ENCODE results near the gene ANAPC10.

Gene ANAPC10

DNA sequence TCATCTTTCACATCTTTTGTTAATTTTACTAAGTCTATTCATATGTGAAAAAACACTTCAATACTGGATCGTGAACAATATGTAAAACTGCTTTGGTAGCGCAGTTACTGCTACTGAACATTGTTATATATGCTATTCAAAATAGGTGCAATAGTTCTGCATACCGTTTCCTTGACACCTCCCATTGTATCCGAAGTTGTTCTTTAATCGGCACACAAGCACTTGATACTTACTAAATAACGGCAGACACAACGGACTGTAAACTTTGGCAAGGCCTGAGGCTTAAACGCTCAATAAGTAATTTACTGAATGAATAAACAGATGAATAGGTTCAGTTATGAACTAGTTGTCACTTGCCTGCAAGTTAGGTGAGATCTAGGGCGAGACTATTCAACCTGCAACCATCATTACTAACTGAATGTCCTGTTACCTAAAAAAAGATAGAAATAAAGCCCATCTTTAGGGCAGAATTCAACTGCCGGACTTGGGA lies 620 bp downstream of the ANAPC10 start:
- peak; percentile 35 for FAIRE-seq
- TF ChIP-seq, protein P1, sequence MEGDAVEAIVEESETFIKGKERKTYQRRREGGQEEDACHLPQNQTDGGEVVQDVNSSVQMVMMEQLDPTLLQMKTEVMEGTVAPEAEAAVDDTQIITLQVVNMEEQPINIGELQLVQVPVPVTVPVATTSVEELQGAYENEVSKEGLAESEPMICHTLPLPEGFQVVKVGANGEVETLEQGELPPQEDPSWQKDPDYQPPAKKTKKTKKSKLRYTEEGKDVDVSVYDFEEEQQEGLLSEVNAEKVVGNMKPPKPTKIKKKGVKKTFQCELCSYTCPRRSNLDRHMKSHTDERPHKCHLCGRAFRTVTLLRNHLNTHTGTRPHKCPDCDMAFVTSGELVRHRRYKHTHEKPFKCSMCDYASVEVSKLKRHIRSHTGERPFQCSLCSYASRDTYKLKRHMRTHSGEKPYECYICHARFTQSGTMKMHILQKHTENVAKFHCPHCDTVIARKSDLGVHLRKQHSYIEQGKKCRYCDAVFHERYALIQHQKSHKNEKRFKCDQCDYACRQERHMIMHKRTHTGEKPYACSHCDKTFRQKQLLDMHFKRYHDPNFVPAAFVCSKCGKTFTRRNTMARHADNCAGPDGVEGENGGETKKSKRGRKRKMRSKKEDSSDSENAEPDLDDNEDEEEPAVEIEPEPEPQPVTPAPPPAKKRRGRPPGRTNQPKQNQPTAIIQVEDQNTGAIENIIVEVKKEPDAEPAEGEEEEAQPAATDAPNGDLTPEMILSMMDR (IDR thresholded peaks at IDR 0.05; ENCODE audit: insufficient read depth, missing control alignments): no peak
- DNase-seq (ENCODE audit: insufficient read length, low spot score): no peak

DNA sequence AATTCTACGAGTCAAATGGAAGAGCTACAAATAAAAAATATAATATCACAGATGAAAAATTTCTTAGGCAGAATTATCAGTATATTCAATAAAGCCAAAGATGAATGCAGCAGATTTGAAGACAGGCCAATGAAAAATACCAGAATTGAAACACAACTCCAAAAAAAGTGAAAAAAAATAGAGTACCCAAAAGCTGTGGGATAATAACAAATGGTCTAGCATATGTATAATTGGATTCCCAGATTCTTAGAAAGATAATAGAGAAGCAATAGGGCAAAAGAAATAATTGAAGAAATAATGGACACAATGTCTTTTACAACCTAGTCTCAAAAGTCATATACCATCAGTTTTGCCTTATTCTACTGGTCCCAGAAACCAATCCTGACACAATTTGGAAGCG lies 4.4 kb downstream of the ANAPC10 start:
- FAIRE-seq (no peak), DNase-seq (ENCODE audit: insufficient read length, low spot score) (no peak)
- TF ChIP-seq, protein P1 (IDR thresholded peaks at IDR 0.05; ENCODE audit: insufficient read depth, missing control alignments): no peak

DNA sequence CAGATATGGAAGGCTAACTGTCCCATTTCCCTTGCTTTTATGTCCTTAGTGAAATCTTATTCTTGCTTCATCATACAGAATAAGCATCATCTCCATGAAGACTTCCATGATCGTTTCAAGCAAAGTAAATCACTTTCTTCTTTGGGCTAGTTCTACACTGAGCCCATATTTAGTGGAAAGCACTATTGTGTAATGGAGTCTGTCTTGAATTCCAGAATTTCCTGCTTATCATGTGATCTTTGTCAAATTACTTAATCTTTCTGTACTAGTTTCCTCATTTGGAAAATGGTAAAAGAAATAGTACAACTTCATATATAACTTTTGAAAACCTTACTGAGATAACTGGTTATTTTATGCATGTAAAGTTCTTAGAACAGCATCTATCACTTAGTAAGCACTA lies 7.6 kb downstream of the ANAPC10 start:
- DNase-seq (ENCODE audit: insufficient read length, low spot score) (no peak), FAIRE-seq (peak; percentile 79)
- TF ChIP-seq, protein P1 (IDR thresholded peaks at IDR 0.05; ENCODE audit: insufficient read depth, missing control alignments): no peak

DNA sequence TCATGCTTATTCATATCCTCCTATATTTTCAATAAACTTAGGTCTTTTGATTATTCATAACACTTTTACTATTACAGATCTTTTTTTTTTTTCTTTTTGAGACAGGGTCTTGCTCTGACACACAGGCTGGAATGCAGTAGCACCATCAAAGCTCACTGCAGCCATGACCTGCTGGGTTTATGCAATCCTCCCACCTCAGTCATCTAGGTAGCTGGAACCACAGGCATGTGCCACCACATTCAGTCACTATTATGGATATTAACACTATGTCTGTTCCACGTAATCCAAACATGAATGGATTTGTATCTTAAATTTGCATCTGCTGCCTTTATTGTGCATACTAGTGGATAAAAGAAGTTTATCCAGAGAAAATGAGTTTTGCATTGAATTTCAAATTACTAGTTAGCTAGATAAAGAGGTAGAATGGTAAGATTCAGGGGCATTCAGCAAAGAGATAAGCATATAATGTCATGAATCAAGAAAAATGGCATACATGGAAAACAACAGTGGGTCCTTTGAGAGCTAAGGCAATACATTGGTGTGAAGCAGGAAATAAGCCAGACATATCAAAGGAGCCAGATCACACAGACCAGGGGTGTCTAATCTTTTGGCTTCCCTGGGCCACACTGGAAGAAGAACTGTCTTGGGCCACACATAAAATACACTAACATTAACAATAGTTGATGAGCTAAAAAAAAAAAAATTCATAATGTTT lies 13.9 kb downstream of the ANAPC10 start:
- DNase-seq (ENCODE audit: insufficient read length, low spot score) (no peak), FAIRE-seq (no peak)
- TF ChIP-seq, protein P1 (IDR thresholded peaks at IDR 0.05; ENCODE audit: insufficient read depth, missing control alignments): no peak

DNA sequence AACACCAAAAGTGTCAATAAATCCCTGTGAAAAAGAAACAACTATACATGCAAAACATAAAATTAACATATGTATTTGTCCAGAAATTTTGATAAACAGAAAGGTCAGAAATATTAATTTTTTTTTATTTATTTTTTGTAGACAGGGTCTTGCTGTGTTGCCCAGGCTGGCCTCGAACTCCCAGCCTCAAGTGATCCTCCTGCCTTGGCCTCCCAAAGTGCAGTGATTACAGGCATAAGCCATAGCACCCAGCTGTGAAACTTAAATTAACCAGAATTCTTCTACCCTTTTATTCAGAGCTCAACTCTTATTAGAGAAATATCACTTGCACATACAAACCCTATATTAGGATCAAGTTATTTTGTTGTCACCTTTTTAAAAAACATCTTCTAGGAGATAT lies 16.2 kb downstream of the ANAPC10 start:
- FAIRE-seq: no peak
- TF ChIP-seq, protein P1 (IDR thresholded peaks at IDR 0.05; ENCODE audit: insufficient read depth, missing control alignments): no peak
- DNase-seq (ENCODE audit: insufficient read length, low spot score): no peak

DNA sequence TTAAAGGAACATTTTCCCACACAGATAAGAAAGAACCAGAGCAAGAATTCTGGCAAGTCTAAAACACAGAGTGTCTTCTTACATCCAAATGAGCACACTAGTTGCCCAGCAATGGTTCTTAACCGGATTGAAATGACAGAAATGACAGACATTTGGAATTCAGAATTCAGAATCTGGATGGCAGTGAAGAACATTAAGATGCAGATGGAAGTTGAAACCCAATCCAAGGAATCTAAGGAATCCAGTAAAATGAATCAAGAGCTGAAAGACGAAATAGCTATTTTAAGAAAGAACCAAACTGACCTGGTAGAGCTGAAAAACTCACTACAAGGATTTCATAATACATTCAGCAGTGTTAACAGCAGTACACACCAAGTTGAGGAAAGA lies 21.5 kb downstream of the ANAPC10 start:
- FAIRE-seq (no peak), DNase-seq (ENCODE audit: insufficient read length, low spot score) (no peak)
- TF ChIP-seq, protein P1 (IDR thresholded peaks at IDR 0.05; ENCODE audit: insufficient read depth, missing control alignments): no peak

DNA sequence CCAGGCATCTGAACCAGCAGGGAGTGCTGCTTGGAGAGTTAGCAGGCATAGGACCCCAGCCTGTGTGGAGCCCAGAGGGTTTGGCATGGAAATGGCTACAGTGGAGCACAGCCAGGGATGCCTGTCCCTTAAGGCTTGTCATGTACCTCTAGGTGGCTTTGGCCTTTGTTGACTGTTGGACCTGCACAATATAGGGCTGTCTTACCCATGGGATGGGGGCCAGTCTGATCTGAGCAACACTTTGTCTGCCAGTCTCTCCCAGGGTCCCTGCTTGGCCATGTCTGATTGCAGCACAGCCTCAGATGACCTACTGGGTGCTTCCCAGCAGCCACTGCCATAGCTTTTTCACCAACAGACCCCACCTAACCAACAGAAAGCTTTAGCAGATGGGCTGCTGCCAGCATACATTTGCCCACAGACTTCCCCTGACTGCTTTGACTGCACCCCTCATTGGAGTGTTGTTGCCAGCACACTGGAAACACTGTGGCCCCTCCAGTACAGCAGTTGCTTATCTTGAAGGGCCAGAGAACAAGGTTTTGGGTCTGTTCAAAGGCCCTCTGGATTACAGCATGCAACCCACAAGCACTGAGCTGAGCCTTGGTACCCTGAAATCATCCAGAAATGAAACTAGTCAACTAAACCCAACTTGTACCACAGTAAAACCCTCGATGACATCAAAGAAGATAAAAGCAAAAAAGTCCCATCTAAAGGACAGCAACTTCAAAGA lies 22.1 kb downstream of the ANAPC10 start:
- TF ChIP-seq, protein P1 (IDR thresholded peaks at IDR 0.05; ENCODE audit: insufficient read depth, missing control alignments): no peak
- DNase-seq (ENCODE audit: insufficient read length, low spot score) (no peak), FAIRE-seq (no peak)

Data from D721Med (cell line).